ENCODE results near the gene RECQL5.

GRCh38 chr17:75590849-75591721, 75.9 kb downstream of the RECQL5 start:
- TF ChIP-seq CTCF (IDR thresholded peaks at IDR 0.05) (no peak), POLR2A (IDR thresholded peaks at IDR 0.05) (no peak)
